ENCODE results near the gene COL4A2.

Gene COL4A2

DNA sequence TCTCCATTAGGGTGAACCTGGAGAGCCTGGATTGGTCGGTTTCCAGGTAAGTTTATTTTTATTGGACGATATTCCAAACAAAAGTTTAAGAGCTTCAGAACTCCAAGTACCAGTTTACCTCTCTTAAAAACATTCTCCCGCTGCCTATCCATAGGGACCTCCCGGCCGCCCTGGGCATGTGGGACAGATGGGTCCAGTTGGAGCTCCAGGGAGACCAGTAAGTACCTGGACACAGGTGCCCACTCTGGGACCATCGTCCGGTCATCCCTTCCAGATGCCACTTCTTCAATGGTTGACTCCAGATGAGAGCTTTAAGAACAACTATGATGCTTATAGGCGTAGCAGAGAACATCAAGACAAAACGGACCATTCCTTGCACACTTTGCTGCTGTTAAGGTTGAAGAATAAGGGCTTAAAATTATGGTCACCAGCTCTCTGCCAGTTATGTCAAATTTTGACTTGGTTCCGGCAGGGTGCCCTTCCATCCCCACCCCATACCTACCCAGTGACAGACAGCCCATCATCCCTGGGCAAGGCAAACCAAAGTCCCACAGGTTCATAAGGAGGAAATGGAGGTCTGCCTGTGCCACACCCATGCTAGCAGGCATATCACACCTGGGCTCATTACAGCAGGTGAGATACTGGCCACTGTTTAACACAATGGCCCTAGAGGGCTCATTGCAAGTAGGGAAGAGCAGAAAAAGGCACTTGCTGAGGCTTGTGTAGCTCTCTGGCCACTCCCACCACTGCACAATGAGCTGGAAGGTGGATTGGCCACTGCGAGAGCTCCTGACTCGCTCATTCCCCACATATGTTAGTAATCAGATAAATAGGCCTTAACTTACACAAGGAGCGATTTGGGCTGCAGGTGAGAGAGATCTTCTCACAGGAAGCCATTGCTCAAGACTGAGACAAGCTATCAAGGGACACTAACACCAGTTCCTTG is 123.6 kb downstream of the COL4A2 start:
- Histone ChIP-seq H3K4me3 (no peak overlapping the region), H3K9ac (ENCODE audit: insufficient read length) (no peak overlapping the region), H3K27ac (no peak overlapping the region), H3K9me3 (ENCODE audit: low read depth, low read length) (no peaks in the 10 kb centered on the region), H3K36me3 (ENCODE audit: insufficient read depth, low read length) (peaks cover 24% of the 10 kb centered on the region; the same call in 1 of the 2 replicates)
- DNase-seq (ENCODE audit: low read depth, low spot score), result no peak
- TF ChIP-seq FOXP2 (optimal IDR thresholded peaks at IDR 0.05; ENCODE audit: control extremely low read depth, extremely low read length, insufficient read depth), result no peak
- no peak for TF ChIP-seq POLR2AphosphoS5 (IDR thresholded peaks at IDR 0.05; ENCODE audit: borderline replicate concordance, low read depth, low read length)
- TF ChIP-seq EZH2 (IDR thresholded peaks at IDR 0.05), result no peak

DNA sequence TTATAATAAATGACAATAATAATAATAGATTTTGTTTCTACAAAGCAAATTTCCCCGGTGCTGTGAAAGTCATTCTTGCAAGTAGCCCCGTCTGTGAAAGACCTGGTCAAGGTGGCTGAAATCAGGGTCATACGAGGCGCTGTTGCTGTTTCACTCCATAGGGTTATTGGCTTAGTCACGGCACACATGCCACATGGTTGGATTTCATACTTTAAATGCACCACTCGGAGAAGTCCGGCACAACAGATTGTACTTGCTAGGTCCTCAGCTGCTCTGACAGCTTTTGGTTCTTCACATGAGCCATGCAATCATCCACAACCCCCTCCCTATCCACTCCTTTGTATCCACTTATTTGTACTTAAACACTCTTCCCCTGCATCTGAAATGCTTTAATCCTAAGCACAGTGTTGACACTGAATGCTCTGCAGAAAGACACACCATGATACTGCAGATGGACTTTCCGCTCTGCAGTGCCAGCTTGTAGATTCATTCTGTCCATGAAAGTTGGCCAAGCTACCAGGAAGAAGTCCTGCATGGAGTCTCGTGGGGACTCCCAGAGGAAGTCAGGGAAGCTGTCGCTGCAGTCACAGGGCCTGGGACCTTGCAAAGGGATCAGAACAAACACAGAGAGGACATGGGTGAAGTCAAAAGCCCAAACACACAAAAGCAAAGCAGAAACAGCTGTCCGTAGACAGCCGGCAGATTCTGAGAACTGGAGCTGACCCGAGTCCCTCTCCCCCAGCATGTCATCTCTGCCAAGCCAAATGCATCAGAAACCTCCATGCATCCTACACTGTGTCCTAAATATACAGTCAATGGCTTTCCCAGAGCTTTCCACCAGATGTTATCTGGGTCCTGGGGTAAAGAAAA is 124.6 kb downstream of the COL4A2 start:
- no peak overlapping the region for H3K9ac ChIP-seq (ENCODE audit: insufficient read length)
- no peak overlapping the region for H3K27ac ChIP-seq
- peaks cover 28% of the 10 kb centered on the region; the same call in 1 of the 2 replicates for H3K36me3 ChIP-seq (ENCODE audit: insufficient read depth, low read length)
- no peak overlapping the region for H3K4me3 ChIP-seq
- TF ChIP-seq EZH2 (IDR thresholded peaks at IDR 0.05), result no peak
- TF ChIP-seq FOXP2 (optimal IDR thresholded peaks at IDR 0.05; ENCODE audit: control extremely low read depth, extremely low read length, insufficient read depth), result no peak
- TF ChIP-seq POLR2AphosphoS5 (IDR thresholded peaks at IDR 0.05; ENCODE audit: borderline replicate concordance, low read depth, low read length), result no peak
- DNase-seq (ENCODE audit: low read depth, low spot score), result no peak
- H3K9me3 ChIP-seq (ENCODE audit: low read depth, low read length), result no peaks in the 10 kb centered on the region

DNA sequence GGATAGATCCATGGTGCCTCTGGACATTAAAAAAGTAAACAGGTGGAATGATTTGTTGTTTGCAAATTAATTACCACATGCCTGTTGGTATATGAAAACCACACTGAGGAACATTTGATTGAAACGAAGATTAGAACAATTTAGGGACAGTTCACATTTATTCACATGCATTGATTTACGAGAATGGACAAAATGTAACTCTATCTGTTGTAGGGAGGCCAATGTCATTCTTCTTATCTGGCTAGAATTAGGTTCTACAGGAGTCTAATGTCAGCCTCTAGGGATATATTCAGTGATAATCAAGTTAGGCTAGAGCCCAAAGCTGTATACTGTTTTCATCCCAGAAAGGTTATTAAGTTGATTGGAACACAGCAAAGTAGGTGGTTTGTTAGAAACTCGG is 125.4 kb downstream of the COL4A2 start:
- no peaks in the 10 kb centered on the region for H3K9me3 ChIP-seq (ENCODE audit: low read depth, low read length)
- TF ChIP-seq POLR2AphosphoS5 (IDR thresholded peaks at IDR 0.05; ENCODE audit: borderline replicate concordance, low read depth, low read length), result no peak
- no peak for TF ChIP-seq FOXP2 (optimal IDR thresholded peaks at IDR 0.05; ENCODE audit: control extremely low read depth, extremely low read length, insufficient read depth)
- TF ChIP-seq EZH2 (IDR thresholded peaks at IDR 0.05), result no peak
- no peak overlapping the region for H3K27ac ChIP-seq
- peaks cover 28% of the 10 kb centered on the region; the same call in 1 of the 2 replicates for H3K36me3 ChIP-seq (ENCODE audit: insufficient read depth, low read length)
- no peak for DNase-seq (ENCODE audit: low read depth, low spot score)
- H3K4me3 ChIP-seq, result no peak overlapping the region
- H3K9ac ChIP-seq (ENCODE audit: insufficient read length), result no peak overlapping the region

DNA sequence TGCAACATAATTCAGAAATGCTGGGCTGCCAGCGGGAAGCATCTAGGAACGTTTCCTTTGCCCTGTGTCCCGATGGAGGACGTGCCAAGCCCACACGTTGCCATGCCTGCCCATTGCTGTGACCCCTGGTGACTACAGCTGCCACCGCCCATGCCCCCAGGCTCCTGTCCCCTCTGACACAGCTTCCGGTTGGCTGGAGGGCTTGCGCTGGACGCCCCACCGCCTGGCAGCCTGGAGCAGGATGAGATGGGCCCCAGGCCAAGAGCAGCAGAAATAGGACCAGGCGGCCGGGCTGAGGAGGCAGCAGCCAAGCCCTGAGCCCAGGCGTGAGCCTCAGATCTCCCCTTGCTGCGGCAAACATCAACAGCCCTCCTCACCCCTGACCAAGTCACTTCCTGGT is 125.9 kb downstream of the COL4A2 start:
- Histone ChIP-seq H3K36me3 (ENCODE audit: insufficient read depth, low read length) (peaks cover 28% of the 10 kb centered on the region; the same call in 1 of the 2 replicates), H3K27ac (no peak overlapping the region), H3K9me3 (ENCODE audit: low read depth, low read length) (no peaks in the 10 kb centered on the region), H3K4me3 (no peak overlapping the region), H3K9ac (ENCODE audit: insufficient read length) (no peak overlapping the region)
- TF ChIP-seq FOXP2 (optimal IDR thresholded peaks at IDR 0.05; ENCODE audit: control extremely low read depth, extremely low read length, insufficient read depth), result no peak
- no peak for TF ChIP-seq EZH2 (IDR thresholded peaks at IDR 0.05)
- no peak for TF ChIP-seq POLR2AphosphoS5 (IDR thresholded peaks at IDR 0.05; ENCODE audit: borderline replicate concordance, low read depth, low read length)
- DNase-seq (ENCODE audit: low read depth, low spot score), result no peak

DNA sequence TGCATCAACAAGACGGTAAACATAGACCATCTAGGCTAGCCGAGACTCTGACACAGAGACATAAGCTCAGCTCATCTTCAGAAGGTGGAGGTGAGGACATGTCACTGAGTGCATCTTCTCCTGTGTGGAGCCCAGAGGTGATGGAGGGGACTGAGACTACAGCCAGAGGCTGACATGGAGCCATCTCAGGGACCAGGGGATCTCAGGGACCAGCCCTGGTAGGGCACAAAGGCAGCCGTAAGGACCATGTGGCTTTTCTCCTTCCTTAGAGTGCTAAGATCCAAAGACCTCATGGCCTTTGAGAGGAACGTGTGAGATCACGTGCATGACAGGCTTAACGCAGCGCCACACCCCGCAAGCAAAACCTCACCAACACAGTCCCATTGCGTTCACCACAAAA is 127.5 kb downstream of the COL4A2 start:
- TF ChIP-seq FOXP2 (optimal IDR thresholded peaks at IDR 0.05; ENCODE audit: control extremely low read depth, extremely low read length, insufficient read depth) (no peak), EZH2 (IDR thresholded peaks at IDR 0.05) (no peak), POLR2AphosphoS5 (IDR thresholded peaks at IDR 0.05; ENCODE audit: borderline replicate concordance, low read depth, low read length) (no peak)

DNA sequence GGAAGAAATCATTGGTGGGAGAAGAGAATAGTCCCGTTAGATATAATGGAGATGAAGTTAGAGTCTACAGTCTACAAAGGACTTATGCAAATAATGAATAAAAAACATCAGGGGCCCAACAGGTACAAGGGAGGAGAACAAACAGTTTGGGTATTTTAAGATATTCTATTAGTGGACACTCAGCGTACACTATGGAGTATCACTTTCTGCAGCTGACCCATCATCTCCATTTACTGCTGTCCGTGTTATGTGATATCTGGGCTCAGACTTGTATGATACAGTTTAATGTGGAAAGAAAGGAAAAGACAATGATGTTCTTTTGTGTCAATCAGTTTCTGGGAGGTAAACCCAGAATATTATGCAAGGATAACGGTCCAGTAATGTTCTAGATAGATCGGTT is 128.2 kb downstream of the COL4A2 start:
- peaks cover 30% of the 10 kb centered on the region; the same call in 1 of the 2 replicates for H3K36me3 ChIP-seq (ENCODE audit: insufficient read depth, low read length)
- H3K4me3 ChIP-seq, result no peak overlapping the region
- TF ChIP-seq POLR2AphosphoS5 (IDR thresholded peaks at IDR 0.05; ENCODE audit: borderline replicate concordance, low read depth, low read length) (no peak), FOXP2 (optimal IDR thresholded peaks at IDR 0.05; ENCODE audit: control extremely low read depth, extremely low read length, insufficient read depth) (no peak), EZH2 (IDR thresholded peaks at IDR 0.05) (no peak)
- H3K9me3 ChIP-seq (ENCODE audit: low read depth, low read length), result no peaks in the 10 kb centered on the region
- DNase-seq (ENCODE audit: low read depth, low spot score), result no peak
- no peak overlapping the region for H3K27ac ChIP-seq
- H3K9ac ChIP-seq (ENCODE audit: insufficient read length), result no peak overlapping the region

More for the DNA sequence above, 127.5 kb downstream of the COL4A2 start:
- Histone ChIP-seq H3K4me3 (no peak overlapping the region), H3K36me3 (ENCODE audit: insufficient read depth, low read length) (peaks cover 30% of the 10 kb centered on the region; the same call in 1 of the 2 replicates), H3K9ac (ENCODE audit: insufficient read length) (no peak overlapping the region), H3K9me3 (ENCODE audit: low read depth, low read length) (no peaks in the 10 kb centered on the region), H3K27ac (no peak overlapping the region)
- DNase-seq (ENCODE audit: low read depth, low spot score), result no peak

DNA sequence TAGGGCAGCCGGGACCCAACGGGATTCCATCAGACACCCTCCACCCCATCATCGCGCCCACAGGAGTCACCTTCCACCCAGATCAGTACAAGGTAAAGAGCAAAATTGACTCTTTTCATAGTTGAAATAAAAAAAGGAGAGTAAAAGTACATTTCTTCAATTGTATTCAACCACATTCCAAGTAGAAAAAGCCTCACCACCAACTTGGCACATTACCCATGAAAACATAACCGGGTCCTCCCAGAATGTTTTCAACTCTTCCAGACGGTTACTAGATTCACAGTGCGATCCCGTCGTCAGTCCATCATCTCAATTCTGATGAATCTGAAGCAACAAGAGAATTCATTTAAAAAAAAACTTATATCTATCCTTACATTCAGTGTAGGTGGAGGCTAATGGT is 129.2 kb downstream of the COL4A2 start:
- Histone ChIP-seq H3K4me3 (no peak overlapping the region), H3K36me3 (ENCODE audit: insufficient read depth, low read length) (peaks cover 25% of the 10 kb centered on the region; the same call in 1 of the 2 replicates), H3K27ac (no peak overlapping the region), H3K9me3 (ENCODE audit: low read depth, low read length) (no peaks in the 10 kb centered on the region), H3K9ac (ENCODE audit: insufficient read length) (no peak overlapping the region)
- DNase-seq (ENCODE audit: low read depth, low spot score), result no peak
- no peak for TF ChIP-seq EZH2 (IDR thresholded peaks at IDR 0.05)

DNA sequence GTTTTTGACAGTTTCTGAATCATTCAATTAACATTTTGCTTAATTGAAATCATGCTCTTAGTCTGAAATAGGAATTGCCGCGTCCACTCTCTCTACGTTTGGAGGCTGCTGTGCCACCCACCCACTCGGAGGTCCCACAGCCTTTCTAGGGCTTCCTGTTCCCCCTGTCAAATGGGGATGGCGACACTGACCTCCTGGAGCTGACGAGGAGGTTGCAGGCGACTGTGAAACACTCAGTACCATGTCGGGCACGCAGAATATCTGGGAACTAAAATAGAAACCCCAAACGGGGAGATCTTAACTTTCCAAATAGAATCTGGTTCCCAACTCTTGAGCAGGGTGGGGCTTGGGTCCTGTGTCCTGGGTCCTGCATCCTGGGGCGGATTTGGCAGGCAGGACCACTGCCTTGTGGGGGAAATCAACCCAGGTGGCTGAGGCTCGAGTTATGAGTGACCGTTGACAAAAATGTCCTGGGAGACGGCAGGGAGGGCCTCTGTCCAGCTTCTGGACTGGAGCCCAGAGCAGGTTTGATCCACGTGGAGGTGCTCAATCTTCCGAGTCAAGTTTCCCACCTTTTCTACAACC is 129.8 kb downstream of the COL4A2 start:
- DNase-seq (ENCODE audit: low read depth, low spot score), result no peak
- TF ChIP-seq EZH2 (IDR thresholded peaks at IDR 0.05) (no peak), FOXP2 (optimal IDR thresholded peaks at IDR 0.05; ENCODE audit: control extremely low read depth, extremely low read length, insufficient read depth) (no peak), POLR2AphosphoS5 (IDR thresholded peaks at IDR 0.05; ENCODE audit: borderline replicate concordance, low read depth, low read length) (no peak)
- Histone ChIP-seq H3K4me3 (no peak overlapping the region), H3K9me3 (ENCODE audit: low read depth, low read length) (no peaks in the 10 kb centered on the region), H3K9ac (ENCODE audit: insufficient read length) (no peak overlapping the region), H3K27ac (no peak overlapping the region), H3K36me3 (ENCODE audit: insufficient read depth, low read length) (peaks cover 19% of the 10 kb centered on the region; the same call in 1 of the 2 replicates)
